NT2/D1 (cell line): ENCODE results near the gene INSIG2.

Experiments used
- DNase-seq: peaks from one replicate; pipeline ENCODE4 v3.0.0-alpha.2; 2011; ENCODE audit warnings: low read depth, low spot score
- H3K27me3 ChIP-seq: 2 replicates; pipeline ENCODE4 v1.6.0; 2011; ENCODE audit warnings: mild to moderate bottlenecking; ENCODE audit not compliant: insufficient read length, insufficient read depth
- H3K36me3 ChIP-seq: 2 replicates; pipeline ENCODE4 v1.6.1; 2011; ENCODE audit warnings: mild to moderate bottlenecking, low read length, mixed read lengths; ENCODE audit not compliant: insufficient read depth, insufficient read length
- H3K4me1 ChIP-seq: 2 replicates; pipeline ENCODE4 v1.5.1; 2011; ENCODE audit not compliant: insufficient read depth, insufficient read length
- H3K4me3 ChIP-seq: 2 replicates; pipeline ENCODE4 v1.5.1; 2011; ENCODE audit warnings: low read depth; ENCODE audit not compliant: insufficient read length
- H3K9ac ChIP-seq: 2 replicates; pipeline ENCODE4 v1.6.0; 2011; ENCODE audit warnings: low read depth; ENCODE audit not compliant: insufficient read length
- H3K9me3 ChIP-seq: 2 replicates; pipeline ENCODE4 v1.5.1; 2011; ENCODE audit warnings: mild to moderate bottlenecking, low read length; ENCODE audit not compliant: insufficient read depth
- SUZ12 ChIP-seq: IDR thresholded peaks from 2 replicates; pipeline ENCODE4 v1.6.1; 2011; ENCODE audit not compliant: insufficient read length, insufficient read depth; ENCODE audit errors: extremely low read depth
- YY1 ChIP-seq: IDR thresholded peaks from 2 replicates; pipeline ENCODE4 v1.6.1; 2011; ENCODE audit not compliant: insufficient read length, insufficient read depth
- ZNF274 ChIP-seq: IDR thresholded peaks from 2 replicates; pipeline ENCODE4 v1.6.1; 2011; ENCODE audit warnings: mild to moderate bottlenecking, low read depth, low read length

INSIG2 gene

GRCh38 chr2:118054213-118055008 is 33.9 kb upstream of the INSIG2 start:
- DNase-seq: no peak
- TF ChIP-seq YY1: no peak
- Histone ChIP-seq H3K4me3 (no peak overlapping the region), H3K36me3 (no peaks in the 10 kb centered on the region), H3K9me3 (no peaks in the 10 kb centered on the region), H3K27me3 (no peaks in the 10 kb centered on the region), H3K9ac (no peak overlapping the region), H3K4me1 (no peaks in the 10 kb centered on the region)

DNA sequence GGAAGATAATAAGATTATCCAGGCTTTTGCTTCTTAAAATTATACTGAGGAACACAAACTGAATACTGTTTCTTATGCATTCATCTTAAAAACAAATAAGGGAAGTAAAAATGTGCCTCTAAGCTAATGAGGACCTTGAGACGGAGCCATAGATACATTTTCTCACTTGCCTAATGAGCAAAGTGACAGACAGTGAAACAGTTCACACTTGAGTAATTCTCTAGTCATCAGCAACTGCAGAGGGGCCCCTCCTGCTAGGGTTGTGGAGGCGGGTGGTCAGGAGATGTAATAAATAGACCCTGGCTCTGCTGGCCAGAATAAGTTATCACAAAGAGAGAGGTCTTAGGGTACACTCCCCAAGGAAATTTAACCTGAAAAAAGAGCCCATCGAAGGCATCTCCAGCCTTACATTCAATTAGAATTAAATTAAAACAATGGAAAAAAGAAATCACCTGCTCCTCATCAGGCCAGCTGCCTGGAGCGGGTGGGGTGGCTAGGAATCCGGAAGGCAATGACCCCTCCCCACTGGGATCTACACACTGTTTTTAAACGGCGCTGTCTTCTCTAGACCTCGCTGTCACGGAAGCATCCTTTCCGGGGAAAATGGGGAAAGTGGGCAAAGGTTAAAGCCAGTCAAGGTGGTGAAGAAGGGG is 32.6 kb upstream of the INSIG2 start:
- Histone ChIP-seq H3K27me3 (no peaks in the 10 kb centered on the region), H3K4me1 (no peaks in the 10 kb centered on the region), H3K36me3 (no peaks in the 10 kb centered on the region), H3K9ac (no peak overlapping the region), H3K9me3 (no peaks in the 10 kb centered on the region), H3K4me3 (no peak overlapping the region)
- TF ChIP-seq SUZ12 (no peak), ZNF274 (no peak), YY1 (no peak)
- DNase-seq: no peak

DNA sequence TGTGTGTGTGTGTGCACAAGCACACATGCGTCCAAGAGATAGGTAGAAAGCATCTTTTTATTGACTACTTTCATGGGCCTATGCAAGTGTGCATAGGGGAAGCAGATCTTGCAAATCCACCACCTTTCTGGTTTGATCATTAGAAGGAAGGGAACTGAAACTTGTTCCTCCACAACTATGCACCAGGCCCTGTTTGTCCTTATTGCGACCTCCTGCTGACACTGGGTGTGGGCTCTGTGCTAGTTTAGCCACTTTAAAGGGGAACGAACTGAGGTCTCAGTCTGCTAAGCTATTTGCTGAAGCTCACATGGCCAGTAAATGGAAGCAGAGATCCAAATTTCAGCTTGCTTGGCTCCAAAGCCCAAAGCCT is 32.1 kb upstream of the INSIG2 start:
- Histone ChIP-seq H3K9ac (no peak overlapping the region), H3K36me3 (no peaks in the 10 kb centered on the region), H3K27me3 (no peaks in the 10 kb centered on the region), H3K9me3 (no peaks in the 10 kb centered on the region), H3K4me3 (no peak overlapping the region), H3K4me1 (no peaks in the 10 kb centered on the region)
- TF ChIP-seq SUZ12 (no peak), ZNF274 (no peak), YY1 (no peak)
- DNase-seq: no peak

GRCh38 chr2:118056801-118057200 is 31.5 kb upstream of the INSIG2 start:
- no peak for DNase-seq
- H3K4me3 ChIP-seq: no peak overlapping the region
- TF ChIP-seq SUZ12 (no peak), ZNF274 (no peak), YY1 (no peak)
- H3K27me3 ChIP-seq: no peaks in the 10 kb centered on the region
- H3K4me1 ChIP-seq: no peaks in the 10 kb centered on the region
- H3K9ac ChIP-seq: no peak overlapping the region
- no peaks in the 10 kb centered on the region for H3K36me3 ChIP-seq
- no peaks in the 10 kb centered on the region for H3K9me3 ChIP-seq

- no peak overlapping the region for H3K4me3 ChIP-seq
- no peaks in the 10 kb centered on the region for H3K27me3 ChIP-seq
- H3K4me1 ChIP-seq: no peaks in the 10 kb centered on the region
- no peaks in the 10 kb centered on the region for H3K9me3 ChIP-seq
- H3K9ac ChIP-seq: no peak overlapping the region
- TF ChIP-seq SUZ12: no peak
- no peak for TF ChIP-seq ZNF274
- no peak for TF ChIP-seq YY1
- no peaks in the 10 kb centered on the region for H3K36me3 ChIP-seq
- DNase-seq: no peak
These were observed 29.3 kb upstream of the INSIG2 start for GRCh38 chr2:118058951-118059350.

GRCh38 chr2:118059919-118060478 is 28.3 kb upstream of the INSIG2 start:
- Histone ChIP-seq H3K36me3 (no peaks in the 10 kb centered on the region), H3K9ac (no peak overlapping the region), H3K27me3 (no peaks in the 10 kb centered on the region), H3K4me1 (no peaks in the 10 kb centered on the region), H3K9me3 (no peaks in the 10 kb centered on the region), H3K4me3 (no peak overlapping the region)
- no peak for DNase-seq
- TF ChIP-seq ZNF274: no peak
- no peak for TF ChIP-seq SUZ12
- TF ChIP-seq YY1: no peak

DNA sequence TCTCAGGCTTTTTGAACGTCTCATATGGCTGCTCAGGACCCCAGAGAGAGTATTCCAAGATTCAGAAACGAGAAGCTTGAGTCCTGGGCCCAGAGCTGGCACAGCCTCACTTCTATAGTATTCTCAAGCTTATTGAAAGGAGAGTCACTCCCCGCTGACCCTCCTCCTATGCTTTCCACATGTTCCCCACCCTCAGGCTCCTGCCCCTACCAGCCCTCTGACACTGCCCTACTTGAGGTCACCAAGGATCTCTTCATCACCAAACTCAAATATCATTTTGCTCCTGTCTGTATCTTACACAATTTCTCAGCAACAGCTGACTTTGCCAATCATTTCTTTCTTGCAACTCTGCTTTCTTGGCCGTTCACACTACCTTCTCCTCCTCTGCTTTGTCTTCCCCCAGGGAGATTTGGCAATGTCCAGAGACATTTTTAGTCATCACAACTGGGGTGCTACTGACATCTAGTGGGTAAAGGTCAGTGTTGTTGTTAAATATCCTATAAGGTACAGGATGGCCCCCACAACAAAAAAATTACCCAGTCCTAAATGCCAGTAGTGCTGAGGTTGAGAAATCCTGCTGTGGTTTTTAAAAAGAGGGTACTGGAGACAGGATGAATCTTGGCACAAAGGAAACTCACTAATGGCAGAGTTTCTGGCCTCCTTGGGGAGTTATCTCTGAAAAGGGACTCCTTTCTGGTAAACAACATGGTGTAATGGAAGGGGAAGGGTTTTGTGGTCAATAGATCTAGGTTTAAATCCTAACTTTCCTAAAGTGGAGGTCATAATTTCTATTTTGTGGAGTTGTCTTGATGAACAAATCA is 26.9 kb upstream of the INSIG2 start:
- H3K27me3 ChIP-seq: no peaks in the 10 kb centered on the region
- H3K9ac ChIP-seq: no peak overlapping the region
- H3K4me1 ChIP-seq: no peaks in the 10 kb centered on the region
- no peak overlapping the region for H3K4me3 ChIP-seq
- DNase-seq: no peak
- TF ChIP-seq ZNF274 (no peak), YY1 (no peak), SUZ12 (no peak)
- no peaks in the 10 kb centered on the region for H3K9me3 ChIP-seq
- no peaks in the 10 kb centered on the region for H3K36me3 ChIP-seq
